Breast epithelium (tissue), 3 donors: ENCODE data around the gene KCNH2.

Experiments used
- CTCF ChIP-seq, 3 donors: fragments of 450-650 bp; IDR thresholded peaks; one replicate each; pipeline ENCODE4 v1.5.1; 2016 to 2017; ENCODE audit warnings: antibody characterized with exemption in 3 of 3, mild to moderate bottlenecking in 3 of 3, moderate library complexity in 3 of 3
- POLR2AphosphoS5 ChIP-seq, 3 donors: sonication (generic); formaldehyde crosslinking; IDR thresholded peaks; one replicate each; pipeline ENCODE4 v1.6.1; 2017; ENCODE audit warnings: antibody characterized with exemption in 3 of 3

DNA sequence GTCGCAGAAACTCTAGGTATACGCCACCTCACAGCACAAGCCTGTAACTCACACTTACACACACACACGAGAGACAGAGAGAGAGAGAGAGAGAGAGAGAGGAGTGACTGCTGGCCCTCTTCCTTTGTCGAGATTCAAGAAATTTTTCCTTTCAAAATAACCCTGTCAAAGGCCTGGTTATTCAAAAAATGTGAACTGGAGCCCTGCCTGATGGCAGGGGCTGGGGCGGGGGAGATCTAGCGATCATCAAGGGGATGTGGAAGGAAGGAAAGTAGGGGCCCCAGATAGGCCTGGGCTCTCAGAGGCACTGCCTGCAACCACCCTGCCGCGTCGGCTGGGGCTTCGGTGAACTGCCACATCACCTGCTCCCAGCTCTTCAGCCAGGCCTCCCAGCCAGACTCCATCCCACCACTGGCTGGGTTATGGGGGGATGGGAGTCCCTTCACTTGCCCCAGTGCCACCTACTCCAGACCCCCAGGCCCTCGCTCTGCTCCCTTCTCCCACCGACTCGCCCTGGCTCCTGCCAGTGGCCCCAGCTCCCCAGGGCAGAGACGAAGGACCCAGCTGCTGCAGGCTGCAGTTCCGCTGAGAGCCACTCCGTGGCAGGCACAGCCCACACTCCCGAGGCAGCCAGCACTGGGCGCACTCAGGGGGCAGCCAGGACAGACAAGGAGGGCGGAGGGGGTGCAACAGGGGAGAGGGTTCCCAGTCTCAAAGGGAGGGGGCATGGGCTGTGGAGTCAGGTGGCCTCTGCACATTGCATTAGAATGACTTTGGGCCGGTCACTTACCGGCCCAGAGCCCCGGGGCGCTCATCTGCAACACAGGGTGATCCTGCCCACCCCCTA, 15.3 kb downstream of the KCNH2 start:
- TF ChIP-seq POLR2AphosphoS5 (IDR thresholded peaks at IDR 0.05) (no peak), CTCF (IDR thresholded peaks at IDR 0.05) (peak in 2 of 3 donors; percentile 60 to 66)
